SKM-1 (cell line): Measurements from ENCODE around the gene RALA.

Source experiments
- DNase-seq: peaks from one replicate; lab custom pipeline; 2025; ENCODE audit not compliant: unreplicated experiment; lab: John Stamatoyannopoulos, UW

Gene RALA, protein sequence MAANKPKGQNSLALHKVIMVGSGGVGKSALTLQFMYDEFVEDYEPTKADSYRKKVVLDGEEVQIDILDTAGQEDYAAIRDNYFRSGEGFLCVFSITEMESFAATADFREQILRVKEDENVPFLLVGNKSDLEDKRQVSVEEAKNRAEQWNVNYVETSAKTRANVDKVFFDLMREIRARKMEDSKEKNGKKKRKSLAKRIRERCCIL

DNA sequence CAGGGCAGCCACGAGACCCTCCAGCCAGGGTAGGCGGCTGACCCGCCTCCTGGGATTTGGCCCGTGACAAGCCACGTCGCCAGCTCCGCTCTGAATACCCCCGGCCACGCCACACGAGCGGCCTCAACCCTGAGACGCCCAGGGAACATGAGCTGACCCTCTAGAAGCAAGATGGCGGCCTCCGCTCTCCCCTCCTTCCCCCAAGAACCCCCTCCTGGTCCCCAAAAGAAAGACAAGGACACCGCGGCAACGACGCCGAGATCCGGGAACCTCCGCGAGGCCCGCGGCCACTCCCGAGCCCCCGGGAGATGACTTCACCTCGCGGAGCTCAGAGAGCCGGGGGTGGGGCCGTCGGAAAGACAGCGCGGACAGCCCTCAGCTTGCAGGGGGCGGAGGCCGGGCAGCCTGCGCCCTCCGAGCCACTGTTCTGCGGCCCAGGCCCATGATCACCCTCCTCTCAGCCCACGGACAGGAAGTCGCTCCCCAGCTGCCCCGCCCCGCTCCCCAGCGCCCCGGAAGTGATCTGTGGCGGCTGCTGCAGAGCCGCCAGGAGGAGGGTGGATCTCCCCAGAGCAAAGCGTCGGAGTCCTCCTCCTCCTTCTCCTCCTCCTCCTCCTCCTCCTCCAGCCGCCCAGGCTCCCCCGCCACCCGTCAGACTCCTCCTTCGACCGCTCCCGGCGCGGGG, at the start of gene RALA:
Gene RALA, plus strand, starts transcription at position 526 of the 685 bp plus-strand sequence. CDS start 63,096 bp downstream, outside the sequence.
- DNase-seq: peak; percentile 90

DNA sequence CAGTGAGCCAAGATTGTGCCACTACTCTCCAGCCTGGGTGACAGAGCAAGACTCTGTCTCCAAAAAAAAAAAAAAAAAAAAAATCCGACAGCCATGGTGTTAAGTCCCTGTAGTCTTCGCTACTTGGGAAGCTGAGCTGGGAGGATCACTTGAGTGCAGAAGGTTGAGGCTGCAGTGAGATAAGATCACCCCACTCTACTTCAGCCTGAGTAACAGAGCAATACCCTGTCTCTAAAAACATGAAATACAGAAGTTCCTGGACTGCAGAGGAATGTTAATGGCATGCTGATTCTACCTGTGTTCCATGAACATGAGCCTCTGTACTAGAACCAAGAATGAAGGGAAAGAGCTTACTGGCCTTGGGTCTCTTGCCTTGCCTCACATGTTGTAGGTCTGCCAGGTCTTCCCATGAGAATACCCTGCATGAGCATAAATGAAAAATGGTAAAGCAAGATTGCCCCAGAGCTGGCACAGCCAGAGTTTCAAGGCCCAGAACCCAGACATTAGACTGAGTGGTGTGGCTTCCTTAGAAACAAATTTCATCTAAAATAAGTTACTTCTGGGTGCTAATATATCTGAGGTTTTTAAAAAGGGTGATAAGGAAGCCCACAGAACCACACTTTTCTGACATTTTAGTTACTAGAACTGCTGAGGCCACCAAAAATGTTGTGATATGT, 48.6 kb upstream of the RALA start:
- no peak for DNase-seq

- DNase-seq: no peak
Observed at GRCh38 chr7:39577229-39577874, 46.0 kb upstream of the RALA start.

DNA sequence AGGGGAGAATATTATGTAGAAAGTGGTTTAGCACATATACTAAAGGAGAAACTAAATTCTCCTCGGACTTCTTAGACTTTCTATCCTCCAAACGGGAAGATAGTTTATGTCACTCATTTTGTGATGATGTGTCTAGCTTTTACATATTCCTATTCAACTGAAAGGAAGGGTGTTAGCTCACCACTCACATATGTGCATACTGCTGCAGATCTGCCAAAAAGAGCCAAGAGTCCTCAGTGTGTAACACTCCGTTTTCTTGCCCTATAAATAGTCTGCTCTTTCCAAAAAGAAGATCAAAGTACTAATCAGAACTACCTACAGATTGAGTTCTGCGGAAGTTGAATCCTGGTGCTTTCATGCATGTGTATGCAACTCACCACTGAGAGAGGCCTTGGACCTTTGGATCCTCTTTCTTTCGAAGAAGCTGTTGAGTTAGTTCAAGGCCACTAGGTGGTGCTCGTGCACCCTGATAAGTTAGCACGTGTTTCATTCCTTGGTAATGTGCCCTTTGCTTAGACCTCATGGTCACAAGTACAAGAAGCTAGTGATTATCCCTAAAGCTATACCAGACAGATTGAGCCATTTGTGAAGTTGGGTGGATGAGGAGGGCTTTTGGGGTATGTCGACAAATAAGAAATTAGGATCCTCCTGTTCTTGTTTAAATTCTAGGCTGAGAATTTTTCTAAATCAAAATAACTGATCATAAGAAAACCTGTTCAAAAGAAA, 43.1 kb upstream of the RALA start:
- peak; percentile 65 for DNase-seq

DNA sequence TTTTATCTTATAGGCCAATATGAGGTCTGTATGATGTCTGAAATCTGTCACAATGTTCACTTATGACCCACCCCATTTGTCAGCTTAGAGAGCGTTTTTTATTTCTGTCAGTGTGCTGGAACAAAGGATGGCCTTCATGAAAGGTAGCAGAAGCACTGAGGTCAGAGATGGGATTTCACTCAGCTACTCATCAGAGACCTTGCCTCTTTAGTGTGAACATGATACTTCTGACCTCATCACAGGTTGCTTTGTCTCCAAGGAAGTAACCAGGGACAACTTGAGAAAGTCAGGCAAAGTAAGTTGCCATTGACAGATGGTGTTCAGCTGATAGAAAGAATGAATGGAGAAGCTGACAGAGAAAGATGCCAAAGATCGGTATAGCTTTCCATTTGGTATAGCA, 40.8 kb upstream of the RALA start:
- DNase-seq: no peak

- DNase-seq: no peak
Observed at GRCh38 chr7:39583539-39583938, 39.8 kb upstream of the RALA start.

DNA sequence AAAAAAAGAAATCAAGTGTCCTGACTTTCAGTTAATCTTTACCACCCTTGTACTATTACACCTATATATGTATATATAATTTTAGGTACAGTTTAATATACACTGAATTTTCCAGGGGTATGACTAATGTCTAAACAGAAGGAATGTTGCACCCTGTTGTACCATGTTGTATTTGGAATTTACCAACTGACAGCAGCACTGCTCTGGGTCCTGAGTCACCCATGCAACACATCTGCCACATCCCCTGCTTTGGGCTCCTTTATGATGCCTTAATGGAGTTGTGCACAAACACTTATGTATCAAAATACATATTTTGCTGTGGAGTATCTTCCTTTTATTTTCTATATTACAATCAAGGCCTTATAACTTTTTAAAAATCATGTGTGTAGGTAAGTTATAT, 36.0 kb upstream of the RALA start:
- DNase-seq: no peak

GRCh38 chr7:39588416-39588815, 35.0 kb upstream of the RALA start:
- DNase-seq: no peak

DNA sequence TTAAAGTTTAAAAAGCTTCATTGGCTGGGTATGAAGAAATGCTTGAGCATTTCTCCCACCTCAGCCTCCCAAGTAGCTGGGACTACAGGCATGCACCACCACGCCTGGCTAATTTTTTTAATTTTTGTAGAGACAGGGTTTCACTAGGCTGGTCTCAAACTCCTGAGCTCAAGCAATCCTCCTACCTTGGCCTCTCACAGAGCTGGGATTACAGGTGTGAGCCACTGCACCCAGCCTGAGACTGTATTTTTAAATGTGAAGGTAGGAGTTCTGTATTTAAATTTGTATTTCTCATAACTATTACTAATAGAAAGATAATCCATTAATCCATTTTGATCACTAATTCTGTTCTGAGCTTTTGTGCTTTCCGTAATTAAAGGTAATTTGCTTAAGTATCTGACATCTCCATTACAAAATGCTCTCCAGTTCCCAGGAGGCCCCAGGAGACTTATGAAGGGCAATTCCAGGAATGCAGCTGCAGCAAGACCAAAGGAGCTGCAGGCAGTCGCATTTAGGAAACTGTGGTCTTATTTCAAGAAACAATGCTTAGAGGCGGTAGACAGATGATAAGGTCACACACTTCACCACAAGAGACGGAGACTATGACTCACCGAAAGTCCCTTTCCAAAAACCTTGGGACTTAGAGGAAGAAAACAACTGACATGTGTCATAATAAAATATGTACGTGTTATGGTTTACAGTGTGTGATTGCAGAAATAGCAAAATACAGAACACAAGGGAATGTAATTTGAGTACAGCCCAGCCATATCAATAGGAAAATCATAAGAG, 33.9 kb upstream of the RALA start:
- peak; percentile 28 for DNase-seq

- DNase-seq: no peak
Observed at GRCh38 chr7:39592586-39592985, 30.8 kb upstream of the RALA start.

DNA sequence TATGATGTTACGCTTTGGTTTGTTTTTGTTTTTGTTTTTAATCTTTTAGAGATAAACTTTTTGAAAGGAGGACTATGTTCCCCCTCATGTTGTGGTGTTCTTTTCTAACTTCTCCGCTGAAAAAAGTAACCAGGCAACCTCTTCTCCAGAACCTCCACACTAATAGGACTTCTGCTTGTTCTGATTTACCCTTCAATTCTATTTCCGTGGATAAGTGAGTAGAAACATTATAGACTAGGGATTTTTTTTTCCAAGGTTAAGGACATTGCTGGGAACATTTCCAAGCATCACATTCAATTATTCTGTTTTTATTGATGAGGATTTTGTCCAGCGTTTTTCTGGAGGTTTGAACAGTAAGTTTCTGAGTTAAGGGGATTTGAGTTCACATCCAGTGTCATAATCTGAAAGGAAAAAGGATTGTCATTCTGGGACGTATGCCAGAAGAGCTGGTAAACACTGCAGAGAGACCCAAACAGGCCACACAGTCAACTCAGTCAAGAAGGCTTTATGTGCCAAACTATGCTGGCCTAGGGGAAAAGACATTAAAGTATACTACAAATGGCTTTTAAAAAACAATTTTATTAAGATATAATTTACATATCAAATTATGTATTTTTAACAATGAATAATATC, 28.3 kb upstream of the RALA start:
- DNase-seq: no peak

DNA sequence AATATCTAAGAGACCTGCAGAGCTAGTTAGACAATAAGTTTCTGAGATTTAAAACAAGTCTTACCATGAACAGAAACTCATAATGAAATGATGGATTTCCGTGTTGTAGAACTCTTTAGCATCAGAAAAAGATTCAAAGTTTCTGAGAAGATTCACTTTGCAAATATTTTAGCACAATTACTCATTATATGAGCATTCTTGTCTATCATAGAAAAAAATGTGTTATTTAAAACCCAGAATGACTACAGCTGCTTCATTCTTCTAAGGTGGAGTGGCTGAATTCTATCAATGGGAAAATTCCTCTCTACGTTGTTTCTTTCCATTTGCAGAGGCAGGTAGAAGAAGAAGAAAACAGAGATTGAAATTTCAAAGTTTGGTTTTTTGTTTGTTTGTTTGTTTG, 21.0 kb upstream of the RALA start:
- no peak for DNase-seq

DNA sequence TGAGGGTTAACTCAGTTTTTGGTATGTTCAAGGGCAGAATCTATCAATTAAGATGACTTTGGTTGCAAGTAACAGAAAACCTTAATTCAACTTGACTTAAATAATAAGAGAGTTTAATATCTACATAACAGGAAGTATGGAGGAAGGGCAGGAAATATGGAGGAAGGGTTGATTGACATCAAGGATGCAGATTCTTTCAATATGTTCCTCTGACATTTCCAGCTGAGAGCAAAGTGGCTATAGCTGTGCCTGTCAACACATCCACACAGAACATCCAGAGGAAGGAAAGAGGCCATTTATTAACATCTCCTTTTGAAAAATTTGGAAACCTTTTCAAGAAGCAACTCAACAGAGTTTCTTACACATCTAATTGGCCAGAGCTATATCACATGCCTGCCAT, 19.4 kb upstream of the RALA start:
- no peak for DNase-seq

- no peak for DNase-seq
Observed at GRCh38 chr7:39605087-39605486, 18.3 kb upstream of the RALA start.

DNA sequence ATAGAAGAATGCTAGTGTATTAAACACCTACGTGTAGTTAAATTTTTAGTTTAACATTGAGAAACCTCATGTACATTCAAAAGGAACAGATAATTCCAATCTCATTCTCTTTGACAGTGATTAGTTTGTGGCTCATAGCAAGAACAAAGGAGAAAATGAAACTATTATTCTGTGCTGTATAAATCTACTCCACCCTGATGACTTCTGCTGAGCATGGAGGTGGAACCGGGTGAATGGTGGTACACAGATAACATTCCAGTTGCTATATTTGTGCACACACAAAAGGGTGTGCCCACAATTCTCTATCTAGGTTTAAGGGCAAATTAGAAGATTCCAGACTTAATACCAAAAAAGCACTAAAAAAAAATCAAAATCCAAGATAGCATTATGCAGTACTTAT, 17.0 kb upstream of the RALA start:
- no peak for DNase-seq

DNA sequence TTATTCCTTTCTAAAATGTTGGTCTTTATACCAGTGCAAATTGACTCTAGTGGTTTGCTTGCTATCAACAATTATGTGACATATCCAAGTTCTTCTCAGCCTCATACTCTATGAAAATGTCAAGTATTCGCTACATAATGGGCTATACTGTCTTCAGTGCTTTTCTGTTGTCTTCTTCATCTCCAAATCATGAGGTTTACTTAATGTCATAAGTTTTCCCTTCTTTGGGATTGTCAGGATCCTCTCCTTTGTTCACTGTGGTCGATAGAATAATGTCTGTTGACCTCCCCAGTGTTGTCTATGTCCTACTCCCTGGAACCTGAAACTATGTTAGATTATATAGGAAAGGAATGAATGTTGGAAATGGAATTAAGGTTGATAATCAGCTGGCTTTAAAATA, 16.4 kb upstream of the RALA start:
- no peak for DNase-seq

GRCh38 chr7:39607865-39608264, 15.5 kb upstream of the RALA start:
- DNase-seq: no peak

DNA sequence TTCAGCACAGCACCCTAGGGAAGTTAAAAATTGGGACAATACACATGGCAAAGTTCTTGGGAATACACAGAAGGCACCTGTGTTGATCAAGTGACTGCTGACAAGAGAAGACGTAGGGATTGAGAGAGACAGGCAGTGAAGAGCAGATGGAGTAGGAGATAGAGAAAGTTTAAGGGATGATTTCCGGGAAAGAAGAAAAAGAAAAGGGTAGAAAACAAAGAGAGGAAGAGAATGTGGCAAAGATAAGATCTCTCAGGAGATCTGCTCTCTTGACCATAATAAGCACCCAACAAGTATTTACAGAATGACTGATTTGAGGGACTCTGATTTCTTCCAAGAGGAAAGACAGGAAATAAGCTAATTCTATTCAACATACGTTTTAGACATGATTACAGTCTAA, 15.1 kb upstream of the RALA start:
- DNase-seq: no peak

DNA sequence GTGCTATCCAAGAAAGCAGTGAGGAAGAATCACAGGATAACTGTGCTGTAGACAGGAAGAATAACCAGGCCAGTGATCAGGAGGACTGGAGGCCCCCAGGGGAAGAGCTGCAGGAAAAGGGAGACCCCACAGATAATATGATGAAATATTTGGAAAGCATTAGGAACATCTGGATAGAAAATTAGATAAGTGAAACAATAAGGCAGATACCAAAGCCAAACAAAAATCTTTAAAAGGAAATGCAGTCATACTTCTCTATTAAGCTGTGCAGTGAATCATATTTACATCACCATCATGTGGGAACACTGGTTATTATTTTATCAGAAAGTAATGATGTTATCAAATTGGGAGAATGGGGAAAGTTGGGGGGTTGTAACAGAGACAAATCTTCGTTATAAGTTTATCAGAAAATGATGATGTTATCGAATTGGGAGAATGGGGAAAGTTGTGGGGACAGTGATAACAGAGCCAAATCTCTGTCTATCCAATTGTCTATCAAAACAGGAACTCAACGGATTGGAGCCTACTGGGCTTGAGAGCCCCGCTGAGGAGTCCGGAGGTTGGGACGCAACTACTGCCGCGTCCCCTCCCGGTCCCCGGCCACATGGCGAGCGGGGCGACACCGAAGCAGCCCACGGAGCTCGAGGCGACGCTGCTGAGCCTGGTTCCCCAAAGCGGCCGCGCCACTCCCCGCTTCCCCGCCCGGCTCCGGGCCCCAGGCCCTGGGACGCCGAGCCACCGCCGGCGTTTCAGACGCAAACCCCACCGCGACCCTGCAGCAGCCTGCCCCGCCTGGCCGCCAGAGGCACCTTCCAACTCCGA, 14.0 kb upstream of the RALA start:
- no peak for DNase-seq
